ENCODE results near the gene KBTBD4. TPM values are rescaled to one million over a fixed set of nuclear protein-coding genes. Genes with fewer than 3 reads are reported as not detected.

The KBTBD4 gene
- total RNA-seq = 16.6 TPM
- long read RNA-seq, transcript KBTBD4-209 (3 exons, 3,079 nt) = minor isoform, 5 of 65 reads
- long read RNA-seq, transcript KBTBD4-202 (4 exons, 2,372 nt) = major isoform, 49 of 65 reads
- long read RNA-seq, partial matches to known transcripts = 0 of 65 reads
- long read RNA-seq, other reads (novel, unspliced or antisense) = 8 of 65 reads

GRCh38 chr11:47578524-47579494 lies at the start of gene KBTBD4, which contains the start of gene NDUFS3:
Gene KBTBD4 (minus strand): TSS chr11:47578970. CDS start chr11:47578951, 19 bp downstream.
Gene NDUFS3 (plus strand): TSS chr11:47579074. CDS start chr11:47579092, 18 bp downstream.
- intact Hi-C loops (cut with DNase I) = no loop called here
- no peak for TF ChIP-seq CTCF (IDR thresholded peaks at IDR 0.05)
- H3K4me3 ChIP-seq = peak within 1 kb of the TSS; percentile 90
- H3K36me3 ChIP-seq = peaks cover 71% of the 10 kb centered on the region
- ATAC-seq = peak; percentile 98
- H3K27me3 ChIP-seq = no peaks in the 10 kb centered on the region
- H3K4me1 ChIP-seq = peaks cover 18% of the 10 kb centered on the region
- H3K27ac ChIP-seq = peak within 1 kb of the TSS; percentile 90
- H3K9me3 ChIP-seq = no peaks in the 10 kb centered on the region
- peak; percentile 91 for DNase-seq

- H3K9me3 ChIP-seq = no peaks in the 10 kb centered on the region
- no peak for ATAC-seq
Observed at GRCh38 chr11:47628026-47628425, 49.3 kb upstream of the KBTBD4 start.

GRCh38 chr11:47626234-47626633 lies 47.5 kb upstream of the KBTBD4 start:
- Histone ChIP-seq H3K36me3 (peaks cover 98% of the 10 kb centered on the region), H3K27ac (no peak overlapping the region), H3K9me3 (no peaks in the 10 kb centered on the region), H3K4me1 (no peaks in the 10 kb centered on the region), H3K27me3 (no peaks in the 10 kb centered on the region), H3K4me3 (no peak overlapping the region)
- intact Hi-C loops (cut with DNase I) = no loop called here
- TF ChIP-seq CTCF (IDR thresholded peaks at IDR 0.05) = no peak
- no peak for ATAC-seq
- no peak for DNase-seq

More at GRCh38 chr11:47628026-47628425, 49.3 kb upstream of the KBTBD4 start:
- Histone ChIP-seq H3K36me3 (peaks cover 98% of the 10 kb centered on the region), H3K27ac (no peak overlapping the region), H3K4me3 (no peak overlapping the region), H3K27me3 (no peaks in the 10 kb centered on the region), H3K4me1 (no peaks in the 10 kb centered on the region)
- intact Hi-C loops (cut with DNase I) = no loop called here
- no peak for TF ChIP-seq CTCF (IDR thresholded peaks at IDR 0.05)
- DNase-seq = no peak

GRCh38 chr11:47620836-47621378 lies 42.1 kb upstream of the KBTBD4 start:
- Histone ChIP-seq H3K27me3 (no peaks in the 10 kb centered on the region), H3K9me3 (no peaks in the 10 kb centered on the region), H3K4me3 (no peak overlapping the region), H3K27ac (no peak overlapping the region), H3K4me1 (peaks cover 5% of the 10 kb centered on the region), H3K36me3 (peaks cover 80% of the 10 kb centered on the region)
- ATAC-seq (no peak), DNase-seq (no peak)
- intact Hi-C loops (cut with DNase I) = no loop called here
- no peak for TF ChIP-seq CTCF (IDR thresholded peaks at IDR 0.05)

- ATAC-seq = no peak
- intact Hi-C loops (cut with DNase I) = no loop called here
- Histone ChIP-seq H3K27me3 (no peaks in the 10 kb centered on the region), H3K4me3 (no peak overlapping the region), H3K9me3 (no peaks in the 10 kb centered on the region), H3K36me3 (peaks cover 46% of the 10 kb centered on the region), H3K4me1 (peaks cover 5% of the 10 kb centered on the region), H3K27ac (no peak overlapping the region)
- TF ChIP-seq CTCF (IDR thresholded peaks at IDR 0.05) = no peak
- no peak for DNase-seq
Observed at GRCh38 chr11:47617417-47617809, 38.6 kb upstream of the KBTBD4 start.

All from upper lobe of right lung (tissue), 1 donor.